Adrenal gland (tissue), 12 donors: ENCODE results near the gene TMCC1. TPM values are rescaled to one million over a fixed set of nuclear protein-coding genes. Genes with fewer than 3 reads are reported as not detected.

Experiments used
- DNase-seq, 7 donors: peaks; one replicate each; pipeline ENCODE4 v3.0.0-alpha.2; 2019 to 2020
- H3K27ac ChIP-seq, 5 donors: fragments of 200-600 bp; sonication (generic) in 4 of 5; 1 replicate in 3 of 5; 2 replicates in 2 of 5; pipeline versions ENCODE4 v1.5.1 to v1.8.0; 2016 to 2020; ENCODE audit warnings: mild to moderate bottlenecking in 1 of 5
- H3K27me3 ChIP-seq: fragments of 200-600 bp; 2 replicates; pipeline ENCODE4 v1.8.0; 2021
- H3K36me3 ChIP-seq, 2 donors: fragments of 200-600 bp; replicated peaks in 1 of 2; 1 replicate in 1 of 2; 2 replicates in 1 of 2; pipeline versions ENCODE4 v1.5.1 to v1.8.0; 2018 to 2022
- H3K4me1 ChIP-seq, 2 donors: fragments of 200-600 bp; replicated peaks in 1 of 2; 1 replicate in 1 of 2; 2 replicates in 1 of 2; pipeline versions ENCODE4 v1.5.1 to v1.8.0; 2018 to 2021
- H3K4me3 ChIP-seq, 4 donors: fragments of 200-600 bp; sonication (generic) in 3 of 4; one replicate each; pipeline ENCODE4 v1.5.1; 2016 to 2018
- H3K9me3 ChIP-seq, 3 donors: fragments of 200-600 bp; sonication (generic) in 1 of 3; replicated peaks in 1 of 3; 1 replicate in 2 of 3; 2 replicates in 1 of 3; pipeline versions ENCODE4 v1.5.1 to v1.8.0; 2016 to 2021
- CTCF ChIP-seq, 6 experiments: fragments of 450-650 bp in 4 of 6; fragments of 200-600 bp in 2 of 6; sonication (generic) in 1 of 6; IDR thresholded peaks; 1 replicate in 5 of 6; 2 replicates in 1 of 6; pipeline versions ENCODE4 v1.5.1 to v1.8.0; 2016 to 2021; ENCODE audit warnings: antibody characterized with exemption in 6 of 6, mild to moderate bottlenecking in 2 of 6, moderate library complexity in 1 of 6
- POLR2A ChIP-seq, 2 donors: fragments of 450-650 bp; IDR thresholded peaks; one replicate each; pipeline ENCODE4 v1.6.1; 2017; ENCODE audit warnings: antibody characterized with exemption in 2 of 2, mild to moderate bottlenecking in 2 of 2, moderate library complexity in 1 of 2
- WGBS, 4 donors: extraction: QIAGEN DNeasy Blood & Tissue Kit in 2 of 4; methylation state at CpG; one replicate each; pipeline versions ENCODE4 v1.1.5 to v1.1.7; 2013 to 2017; 5-methylcytosine and 5-hydroxymethylcytosine counted together
- intact Hi-C, 2 donors: fragments of 100-400 bp; cut with DNase I; formaldehyde crosslinking; loops; one replicate each; pipeline versions ENCODE4 v1.14.1 to v1.15.0; 2022 to 2023
- polyA plus RNA-seq, 3 donors: library from polyadenylated mRNA; stranded (reverse); fragments of 200-250 nt in 2 of 3; fragments of 350-450 nt in 1 of 3; fragmentation: Illumina TruSeq in 1 of 3; extraction: RNeasy Lipid Tissue Mini Kit (QIAGEN cat#74804) in 1 of 3; gene quantifications; one replicate each; pipeline ENCODE4 v1.2.3, GENCODE V29; 2013 to 2014
- total RNA-seq, 9 donors: library from RNA; depleted of rRNA in 4 of 9; stranded (reverse); fragments of >200 nt in 4 of 9; fragments of 120-200 nt in 1 of 9; fragmentation: NEBNext Ultra II Directional in 1 of 9; extraction: Animal tissue kit (Norgen Biotek cat#: 25700) in 1 of 9; gene quantifications; one replicate each; pipeline versions ENCODE4 v1.1.0 to v1.2.4, GENCODE V29; 2013 to 2023
- donor health status: healthy with polysubstance abuse.
- donor health status: Bipolar disorder and iron deficiency.
- donor health status: DM: yes; HTN: yes; CAD: no.
- donor health status: DM: no; HTN: no; CAD: no.
- donor health status: DM: no; HTN: no; CAD: no.
- donor health status: DM: yes; HTN: yes; CAD: no.

TMCC1 gene
- total and polyA plus RNA-seq, 12 donors = 6.3 to 141 (median 22.9) TPM

- no peaks in the 10 kb centered on the region for H3K27me3 ChIP-seq
These were observed 44.8 kb upstream of the TMCC1 start for GRCh38 chr3:129938140-129938930.

GRCh38 chr3:129937717-129938116 is 44.2 kb upstream of the TMCC1 start:
- DNase-seq = no peak
- Histone ChIP-seq H3K4me1 (peaks cover 0 to 4% of the 10 kb centered on the region in 2 donors), H3K9me3 (no peaks in the 10 kb centered on the region), H3K27me3 (no peaks in the 10 kb centered on the region), H3K4me3 (no peak overlapping the region), H3K27ac (no peak overlapping the region), H3K36me3 (no peaks in the 10 kb centered on the region)
- no peak for TF ChIP-seq CTCF (IDR thresholded peaks at IDR 0.05)
- no peak for TF ChIP-seq POLR2A (IDR thresholded peaks at IDR 0.05)
- 88 to 90% (median 89%) methylated on average over 9 of the region's 9 CpGs for WGBS, 4 donors
- intact Hi-C loops = loop anchor here in 1 of 2 donors (10.0 kb wide), 1 partner anchor 433 kb away; no protein-coding TSS in a partner anchor

More at GRCh38 chr3:129938140-129938930, 44.8 kb upstream of the TMCC1 start:
- no peak for TF ChIP-seq POLR2A (IDR thresholded peaks at IDR 0.05)
- TF ChIP-seq CTCF (IDR thresholded peaks at IDR 0.05) = peak in 1 of 6 experiments; percentile 2
- intact Hi-C loops = loop anchor here in 1 of 2 donors (10.0 kb wide), 1 partner anchor 434 kb away; no protein-coding TSS in a partner anchor
- DNase-seq = no peak
- no peak overlapping the region for H3K27ac ChIP-seq
- peaks cover 0 to 4% of the 10 kb centered on the region in 2 donors for H3K4me1 ChIP-seq
- H3K36me3 ChIP-seq = no peaks in the 10 kb centered on the region
- H3K9me3 ChIP-seq = no peaks in the 10 kb centered on the region
- no peak overlapping the region for H3K4me3 ChIP-seq
- 82 to 86% (median 85%) methylated on average over 8 of the region's 8 CpGs for WGBS, 4 donors

DNA sequence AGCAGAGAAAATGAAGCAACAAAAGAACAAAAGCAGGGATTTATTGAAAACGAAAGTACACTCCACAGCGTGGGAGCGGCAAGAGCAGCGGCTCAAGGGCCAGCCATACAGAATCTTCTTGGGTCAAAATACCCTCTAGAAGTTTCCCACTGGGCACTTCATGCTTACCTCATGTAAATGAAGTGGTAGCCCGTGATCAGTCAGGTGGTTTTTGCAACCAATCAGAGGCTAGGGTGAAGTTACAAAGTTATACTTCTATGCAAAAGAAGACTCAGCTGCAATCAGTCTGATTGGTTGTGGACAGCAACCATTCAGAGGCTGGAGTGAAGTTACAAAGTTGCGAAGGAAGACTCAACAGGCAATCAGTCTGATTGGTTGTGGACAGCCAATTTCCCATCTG is 43.2 kb upstream of the TMCC1 start:
- peaks cover 0 to 4% of the 10 kb centered on the region in 2 donors for H3K4me1 ChIP-seq
- H3K9me3 ChIP-seq = no peaks in the 10 kb centered on the region
- H3K4me3 ChIP-seq = peak overlapping the region in 1 of 4 donors; percentile 27
- no peak for TF ChIP-seq CTCF (IDR thresholded peaks at IDR 0.05)
- no peak for TF ChIP-seq POLR2A (IDR thresholded peaks at IDR 0.05)
- WGBS, 4 donors = 38 to 43% (median 40%) methylated on average over 6 of the region's 6 CpGs
- peak; percentile 37 to 72 (median 54) for DNase-seq
- peak overlapping the region in 3 of 5 donors; percentile 29 to 68 (median 30) for H3K27ac ChIP-seq
- intact Hi-C loops = loop anchor here in 1 of 2 donors (10.0 kb wide), 1 partner anchor 432 kb away; no protein-coding TSS in a partner anchor
- no peaks in the 10 kb centered on the region for H3K27me3 ChIP-seq
- no peaks in the 10 kb centered on the region for H3K36me3 ChIP-seq

DNA sequence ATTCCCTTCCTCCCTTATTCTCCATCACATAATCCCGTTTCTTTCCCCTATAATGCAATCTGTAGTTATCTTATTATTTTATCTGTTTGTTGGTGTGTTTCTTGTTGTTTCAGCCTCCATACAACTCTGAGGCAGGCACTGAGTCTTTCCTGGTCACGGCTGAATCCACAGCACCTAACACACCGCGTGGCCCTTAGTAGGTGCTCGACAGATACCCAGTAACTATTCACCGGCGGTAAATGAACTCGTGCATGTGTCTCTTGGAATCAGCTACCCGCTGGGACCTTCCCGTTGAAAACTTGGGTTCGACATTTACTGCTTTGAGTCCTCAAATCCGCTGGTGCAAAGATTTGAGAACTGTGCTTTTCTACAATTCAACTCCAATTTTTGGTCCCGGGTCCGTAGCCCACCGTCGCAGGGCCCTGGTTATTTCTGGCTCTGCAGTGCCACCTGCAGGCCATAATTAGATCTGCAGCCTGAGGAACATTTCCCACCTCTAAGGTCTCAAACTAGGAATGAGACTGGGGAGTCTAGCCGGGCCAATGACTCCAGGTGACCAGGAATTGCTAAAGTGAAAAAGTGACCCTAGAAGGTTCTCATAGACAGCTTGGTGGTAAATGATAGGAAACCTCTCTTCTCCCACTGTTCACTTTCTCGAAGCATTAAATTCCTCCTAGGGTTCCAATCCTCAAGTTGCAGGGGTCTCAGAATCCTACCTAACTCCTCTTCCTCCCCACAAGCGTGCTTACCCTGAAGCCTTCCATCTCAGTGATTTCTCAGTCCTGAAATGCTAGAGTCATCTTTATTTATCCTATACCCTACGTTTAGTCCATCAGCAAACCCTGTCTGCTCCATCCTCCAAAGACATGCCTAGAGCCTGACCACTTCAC is 41.0 kb upstream of the TMCC1 start:
- H3K9me3 ChIP-seq = no peaks in the 10 kb centered on the region
- H3K36me3 ChIP-seq = no peaks in the 10 kb centered on the region
- no peak for TF ChIP-seq POLR2A (IDR thresholded peaks at IDR 0.05)
- peak; percentile 84 to 95 (median 87) for TF ChIP-seq CTCF (IDR thresholded peaks at IDR 0.05)
- intact Hi-C loops = loop anchor here in 1 of 2 donors (5.0 to 10.0 kb wide), 4 partner anchors 107 to 430 kb away; no protein-coding TSS in a partner anchor
- WGBS, 4 donors = 24 to 31% (median 27%) methylated on average over 19 to 20 of the region's 20 CpGs
- H3K27ac ChIP-seq = no peak overlapping the region
- no peaks in the 10 kb centered on the region for H3K27me3 ChIP-seq
- H3K4me1 ChIP-seq = peaks cover 0 to 4% of the 10 kb centered on the region in 2 donors
- peak overlapping the region in 1 of 4 donors; percentile 41 for H3K4me3 ChIP-seq
- peak in 6 of 7 donors; percentile 13 to 61 (median 30) for DNase-seq
